Body of pancreas (tissue), 4 donors: Measurements from ENCODE around the gene ZBTB20.

ENCODE experiments used
- CTCF ChIP-seq, 7 experiments: fragments of 450-650 bp in 4 of 7; fragments of 200-600 bp in 3 of 7; sonication (generic) in 3 of 7; IDR thresholded peaks; one replicate each; pipeline ENCODE4 v1.5.1; 2016 to 2019; ENCODE audit warnings: antibody characterized with exemption in 7 of 7
- POLR2A ChIP-seq, 3 donors: fragments of 450-650 bp; IDR thresholded peaks; one replicate each; pipeline ENCODE4 v1.6.1; 2016; ENCODE audit warnings: antibody characterized with exemption in 3 of 3, mild to moderate bottlenecking in 2 of 3

GRCh38 chr3:114496874-114497273 is 650.2 kb downstream of the ZBTB20 start:
- TF ChIP-seq CTCF (IDR thresholded peaks at IDR 0.05) (no peak), POLR2A (IDR thresholded peaks at IDR 0.05) (no peak)
